Tibial nerve (tissue), 4 donors: ENCODE measurements around the gene TNFSF15. TPM values are rescaled to one million over a fixed set of nuclear protein-coding genes. Genes with fewer than 3 reads are reported as not detected.

Experiments used
- DNase-seq, 2 donors: peaks; one replicate each; pipeline ENCODE4 v3.0.0-alpha.2; 2019; ENCODE audit warnings: low spot score in 2 of 2
- H3K27ac ChIP-seq, 4 donors: fragments of 200-600 bp; sonication (generic) in 3 of 4; one replicate each; pipeline ENCODE4 v1.5.1; 2017 to 2019; ENCODE audit warnings: mild to moderate bottlenecking in 1 of 4
- H3K27me3 ChIP-seq, 2 donors: fragments of 200-600 bp; sonication (generic) in 1 of 2; one replicate each; pipeline versions ENCODE4 v1.5.1 to v1.6.0; 2017 to 2019
- H3K36me3 ChIP-seq, 3 donors: fragments of 200-600 bp; sonication (generic); one replicate each; pipeline ENCODE4 v1.5.1; 2018 to 2019
- H3K4me1 ChIP-seq, 4 donors: fragments of 200-600 bp; sonication (generic) in 3 of 4; one replicate each; pipeline ENCODE4 v1.5.1; 2017 to 2019
- H3K4me3 ChIP-seq, 4 donors: fragments of 200-600 bp; sonication (generic) in 3 of 4; one replicate each; pipeline ENCODE4 v1.5.1; 2017 to 2019; ENCODE audit warnings: mild to moderate bottlenecking in 1 of 4, moderate library complexity in 1 of 4
- H3K9me3 ChIP-seq, 4 donors: fragments of 200-600 bp; sonication (generic) in 3 of 4; one replicate each; pipeline ENCODE4 v1.5.1; 2017 to 2019
- CTCF ChIP-seq, 5 experiments: fragments of 200-600 bp in 3 of 5; fragments of 450-650 bp in 2 of 5; sonication (generic) in 3 of 5; IDR thresholded peaks; one replicate each; pipeline ENCODE4 v1.5.1; 2016 to 2019; ENCODE audit warnings: antibody characterized with exemption in 5 of 5, mild to moderate bottlenecking in 3 of 5, moderate library complexity in 2 of 5
- EP300 ChIP-seq, 2 donors: sonication (generic); formaldehyde crosslinking; IDR thresholded peaks; one replicate each; pipeline ENCODE4 v1.6.1; 2017; ENCODE audit warnings: antibody characterized with exemption in 2 of 2, mild to moderate bottlenecking in 1 of 2
- POLR2A ChIP-seq, 2 donors: fragments of 450-650 bp; IDR thresholded peaks; one replicate each; pipeline ENCODE4 v1.6.1; 2017; ENCODE audit warnings: antibody characterized with exemption in 2 of 2, mild to moderate bottlenecking in 2 of 2, moderate library complexity in 2 of 2
- WGBS, 2 donors: methylation state at CpG; one replicate each; pipeline ENCODE4 v1.1.5; 2018; 5-methylcytosine and 5-hydroxymethylcytosine counted together
- total RNA-seq, 4 donors: library from RNA; depleted of rRNA; stranded (reverse); fragments of >200 nt; gene quantifications; one replicate each; pipeline ENCODE4 v1.1.0, GENCODE V29; 2016

TNFSF15 gene
- total RNA-seq, 4 donors from 2014 or later = 0.30 to 2.1 (median 1.2) TPM

GRCh38 chr9:114852050-114852594, 46.3 kb upstream of the TNFSF15 start:
- Histone ChIP-seq H3K4me3 (no peak overlapping the region), H3K27me3 (no peaks in the 10 kb centered on the region), H3K4me1 (peaks cover 0 to 17% (median 2%) of the 10 kb centered on the region in 4 donors), H3K9me3 (no peaks in the 10 kb centered on the region), H3K36me3 (no peaks in the 10 kb centered on the region), H3K27ac (peak overlapping the region in 1 of 4 donors; percentile 63)
- peak in 1 of 2 donors; percentile 41 for DNase-seq
- 44 to 50% methylated on average over 4 of the region's 4 CpGs for WGBS, 2 donors
- TF ChIP-seq POLR2A (IDR thresholded peaks at IDR 0.05) = no peak
- TF ChIP-seq EP300 (IDR thresholded peaks at IDR 0.05) = peak in 1 of 2 donors; percentile 59

GRCh38 chr9:114851306-114851705, 45.5 kb upstream of the TNFSF15 start:
- no peak for TF ChIP-seq EP300 (IDR thresholded peaks at IDR 0.05)
- no peak for TF ChIP-seq CTCF (IDR thresholded peaks at IDR 0.05)
- no peak for TF ChIP-seq POLR2A (IDR thresholded peaks at IDR 0.05)
- no peak overlapping the region for H3K4me3 ChIP-seq
- WGBS, 2 donors = 62 to 70% methylated on average over 3 of the region's 3 CpGs

GRCh38 chr9:114850871-114851270, 45.0 kb upstream of the TNFSF15 start:
- TF ChIP-seq EP300 (IDR thresholded peaks at IDR 0.05) (no peak), POLR2A (IDR thresholded peaks at IDR 0.05) (no peak), CTCF (IDR thresholded peaks at IDR 0.05) (no peak)
- WGBS, 2 donors = 59 to 60% methylated on average over 2 of the region's 2 CpGs
- no peak overlapping the region for H3K4me3 ChIP-seq

More at GRCh38 chr9:114851306-114851705, 45.5 kb upstream of the TNFSF15 start:
- Histone ChIP-seq H3K36me3 (no peaks in the 10 kb centered on the region), H3K27ac (no peak overlapping the region), H3K27me3 (no peaks in the 10 kb centered on the region), H3K4me1 (peaks cover 0 to 17% (median 2%) of the 10 kb centered on the region in 4 donors), H3K9me3 (no peaks in the 10 kb centered on the region)
- DNase-seq = no peak

GRCh38 chr9:114849450-114849849, 43.6 kb upstream of the TNFSF15 start:
- H3K4me1 ChIP-seq = peaks cover 0 to 14% (median 2%) of the 10 kb centered on the region in 4 donors
- H3K4me3 ChIP-seq = no peak overlapping the region
- no peaks in the 10 kb centered on the region for H3K27me3 ChIP-seq
- DNase-seq = no peak
- TF ChIP-seq CTCF (IDR thresholded peaks at IDR 0.05) = no peak
- TF ChIP-seq EP300 (IDR thresholded peaks at IDR 0.05) = no peak
- TF ChIP-seq POLR2A (IDR thresholded peaks at IDR 0.05) = no peak
- no peak overlapping the region for H3K27ac ChIP-seq
- no peaks in the 10 kb centered on the region for H3K36me3 ChIP-seq
- no peaks in the 10 kb centered on the region for H3K9me3 ChIP-seq
- 45 to 48% methylated on average over 2 of the region's 2 CpGs for WGBS, 2 donors

More at GRCh38 chr9:114850871-114851270, 45.0 kb upstream of the TNFSF15 start:
- no peaks in the 10 kb centered on the region for H3K27me3 ChIP-seq
- no peak for DNase-seq
- no peaks in the 10 kb centered on the region for H3K36me3 ChIP-seq
- H3K4me1 ChIP-seq = peaks cover 0 to 17% (median 2%) of the 10 kb centered on the region in 4 donors
- H3K27ac ChIP-seq = no peak overlapping the region
- no peaks in the 10 kb centered on the region for H3K9me3 ChIP-seq

- WGBS, 2 donors = 81 to 87% methylated on average over 4 of the region's 4 CpGs
- TF ChIP-seq EP300 (IDR thresholded peaks at IDR 0.05) = no peak
- TF ChIP-seq CTCF (IDR thresholded peaks at IDR 0.05) = no peak
- no peak for TF ChIP-seq POLR2A (IDR thresholded peaks at IDR 0.05)
- Histone ChIP-seq H3K4me1 (peaks cover 0 to 14% (median 2%) of the 10 kb centered on the region in 4 donors), H3K27ac (no peak overlapping the region), H3K27me3 (no peaks in the 10 kb centered on the region), H3K36me3 (no peaks in the 10 kb centered on the region), H3K4me3 (no peak overlapping the region), H3K9me3 (no peaks in the 10 kb centered on the region)
- DNase-seq = no peak
Observed at GRCh38 chr9:114847492-114848417, 41.9 kb upstream of the TNFSF15 start.
